Aorta (tissue), 5 donors: ENCODE results near the gene PRKCB. TPM values are rescaled to one million over a fixed set of nuclear protein-coding genes. Genes with fewer than 3 reads are reported as not detected.

Source experiments
- ATAC-seq: fragments of 200-7000 bp; cut with Tn5 transposase; one replicate; pipeline ENCODE4 v1.9.1; 2022; ENCODE audit warnings: moderate library complexity; ENCODE audit not compliant: low FRiP score
- DNase-seq, 2 donors: peaks; one replicate each; pipeline ENCODE4 v3.0.0-alpha.2; 2020
- H3K27ac ChIP-seq, 2 donors: one replicate each; pipeline ENCODE4 v1.5.1; 2013; ENCODE audit warnings: low read length in 2 of 2, mild to moderate bottlenecking in 2 of 2, moderate library complexity in 2 of 2, control low read depth in 1 of 2, inconsistent platforms in 1 of 2, low read depth in 1 of 2
- H3K27me3 ChIP-seq, 2 donors: one replicate each; pipeline ENCODE4 v1.6.1; 2013; ENCODE audit warnings: control low read depth in 1 of 2, low read length in 1 of 2, mild to moderate bottlenecking in 1 of 2, moderate library complexity in 1 of 2; ENCODE audit not compliant: insufficient read depth in 2 of 2, control insufficient read depth in 1 of 2
- H3K36me3 ChIP-seq, 2 donors: one replicate each; pipeline ENCODE4 v1.6.1; 2013; ENCODE audit warnings: control low read depth in 1 of 2, low read length in 1 of 2, mild to moderate bottlenecking in 1 of 2; ENCODE audit not compliant: insufficient read depth in 2 of 2, control insufficient read depth in 1 of 2
- H3K4me1 ChIP-seq, 2 donors: one replicate each; pipeline ENCODE4 v1.6.1; 2013; ENCODE audit warnings: low read length in 2 of 2, control low read depth in 1 of 2, mild to moderate bottlenecking in 1 of 2, moderate library complexity in 1 of 2; ENCODE audit not compliant: insufficient read depth in 2 of 2, control insufficient read depth in 1 of 2
- H3K4me3 ChIP-seq, 2 donors: one replicate each; pipeline ENCODE4 v1.5.1; 2013; ENCODE audit warnings: low read length in 2 of 2, control low read depth in 1 of 2, mild to moderate bottlenecking in 1 of 2
- H3K9me3 ChIP-seq: one replicate; pipeline ENCODE4 v1.6.1; 2013; ENCODE audit warnings: mild to moderate bottlenecking, low read length; ENCODE audit not compliant: control insufficient read depth
- WGBS, 2 donors: extraction: QIAGEN DNeasy Blood & Tissue Kit; methylation state at CpG; one replicate each; pipeline ENCODE4 v1.1.7; 2013; 5-methylcytosine and 5-hydroxymethylcytosine counted together
- intact Hi-C, 2 donors: fragments of 100-400 bp; cut with DNase I; formaldehyde crosslinking; loops; one replicate each; pipeline versions ENCODE4 v1.14.2 to v1.15.0; 2022
- polyA plus RNA-seq, 2 donors: library from polyadenylated mRNA; stranded (reverse); fragments of 200-250 nt; gene quantifications; one replicate each; pipeline ENCODE4 v1.2.3, GENCODE V29; 2013
- total RNA-seq, 2 donors: library from RNA; stranded (reverse); fragmentation: NEBNext Ultra II Directional; extraction: Animal tissue kit (Norgen Biotek cat#: 25700); gene quantifications; one replicate each; pipeline ENCODE4 v1.2.1, GENCODE V29; 2021
- donor health status: healthy with polysubstance abuse.
- donor health status: Bipolar disorder and iron deficiency.
- donor health status: DM: no; HTN: no; CAD: no.
- donor health status: DM: no; HTN: no; CAD: no.
- donor health status: DM: yes; HTN: yes; CAD: no.

The PRKCB gene
- total and polyA plus RNA-seq, 4 donors = 0.28 to 16.7 (median 5.4) TPM

DNA sequence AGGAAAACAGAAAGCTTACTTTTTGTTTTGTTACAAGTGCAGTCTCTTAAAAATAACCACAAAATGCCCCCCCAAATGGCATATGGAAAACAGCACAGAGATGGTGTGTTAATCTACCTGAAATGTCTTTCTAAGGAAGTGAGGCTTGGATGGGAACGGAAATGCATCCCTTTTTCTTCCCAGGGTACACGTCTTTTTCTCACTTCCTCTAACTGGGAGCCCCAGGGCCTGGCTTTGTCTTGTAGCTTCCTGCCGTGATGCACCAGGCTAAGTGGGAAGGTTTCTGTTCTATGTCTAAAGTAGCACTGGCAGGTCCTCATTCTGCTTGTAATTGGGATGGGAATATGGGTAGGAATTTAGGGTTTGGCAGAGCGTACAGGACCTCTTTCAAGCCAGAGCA, 367.9 kb downstream of the PRKCB start:
- H3K4me1 ChIP-seq = no peaks in the 10 kb centered on the region
- ATAC-seq (no peak), DNase-seq (no peak)
- WGBS, 2 donors = 57 to 71% methylated on average over 4 of the region's 4 CpGs
- peaks cover 2% of the 10 kb centered on the region for H3K9me3 ChIP-seq
- H3K27ac ChIP-seq = no peak overlapping the region
- H3K4me3 ChIP-seq = no peak overlapping the region
- no peaks in the 10 kb centered on the region for H3K27me3 ChIP-seq
- H3K36me3 ChIP-seq = no peaks in the 10 kb centered on the region
- intact Hi-C loops = no loop called here

- 69 to 78% methylated on average over 2 of the region's 2 CpGs for WGBS, 2 donors
- no peaks in the 10 kb centered on the region for H3K4me1 ChIP-seq
- H3K9me3 ChIP-seq = peaks cover 2% of the 10 kb centered on the region
- ATAC-seq (no peak), DNase-seq (no peak)
- no peak overlapping the region for H3K4me3 ChIP-seq
- intact Hi-C loops = no loop called here
- no peaks in the 10 kb centered on the region for H3K36me3 ChIP-seq
- H3K27ac ChIP-seq = no peak overlapping the region
- no peaks in the 10 kb centered on the region for H3K27me3 ChIP-seq
Observed at GRCh38 chr16:24204150-24204665, 368.4 kb downstream of the PRKCB start.

DNA sequence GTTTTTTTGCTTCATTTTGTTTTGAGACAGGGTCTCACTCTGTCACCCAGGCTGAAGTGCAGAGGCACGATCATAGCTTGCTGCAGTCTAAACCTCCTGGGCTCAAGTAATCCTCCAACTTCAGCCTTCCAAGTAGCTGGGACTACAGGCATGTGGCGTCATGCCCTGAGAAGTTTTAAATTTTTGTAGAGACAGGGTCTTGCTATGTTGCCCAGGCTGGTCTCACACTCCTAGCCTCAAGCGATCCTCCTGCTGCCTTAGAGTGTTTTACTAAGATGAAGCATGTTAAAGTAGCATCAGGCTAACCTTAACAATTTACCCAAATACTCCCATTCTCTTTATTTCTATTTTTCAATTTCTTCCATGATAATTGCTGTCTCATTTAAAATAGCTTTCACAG, 371.1 kb downstream of the PRKCB start:
- 75 to 78% methylated on average over 3 of the region's 3 CpGs for WGBS, 2 donors
- H3K36me3 ChIP-seq = no peaks in the 10 kb centered on the region
- H3K27me3 ChIP-seq = no peaks in the 10 kb centered on the region
- no peak overlapping the region for H3K27ac ChIP-seq
- no peaks in the 10 kb centered on the region for H3K4me1 ChIP-seq
- intact Hi-C loops = no loop called here
- H3K9me3 ChIP-seq = no peaks in the 10 kb centered on the region
- no peak for ATAC-seq
- no peak for DNase-seq
- no peak overlapping the region for H3K4me3 ChIP-seq

DNA sequence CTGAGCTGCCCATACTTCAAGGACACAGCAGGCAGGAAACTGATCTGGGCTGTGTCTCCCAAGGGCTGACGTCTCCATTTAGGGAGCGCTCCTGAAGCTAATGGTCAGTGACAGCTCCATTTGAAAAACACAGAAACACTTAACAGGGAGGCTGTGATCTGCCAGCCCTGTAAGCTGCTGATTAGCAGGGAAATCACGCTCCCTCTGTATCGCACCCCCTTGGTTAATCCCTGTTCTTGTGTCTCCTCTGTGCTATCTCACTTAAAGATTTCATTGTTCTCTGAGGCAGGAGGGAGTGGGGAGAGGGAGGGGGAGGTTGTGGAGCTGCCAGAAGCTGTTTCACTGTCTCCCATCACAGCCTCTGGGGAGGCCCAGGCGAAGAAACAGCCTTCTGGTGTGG, 372.9 kb downstream of the PRKCB start:
- DNase-seq (no peak), ATAC-seq (no peak)
- no peaks in the 10 kb centered on the region for H3K36me3 ChIP-seq
- H3K27ac ChIP-seq = no peak overlapping the region
- no peaks in the 10 kb centered on the region for H3K27me3 ChIP-seq
- 27 to 33% methylated on average over 5 of the region's 5 CpGs for WGBS, 2 donors
- no peaks in the 10 kb centered on the region for H3K9me3 ChIP-seq
- intact Hi-C loops = no loop called here
- no peak overlapping the region for H3K4me3 ChIP-seq
- no peaks in the 10 kb centered on the region for H3K4me1 ChIP-seq

GRCh38 chr16:24214992-24215391, 379.2 kb downstream of the PRKCB start:
- no peak overlapping the region for H3K27ac ChIP-seq
- intact Hi-C loops = no loop called here
- WGBS, 2 donors = 80 to 83% methylated on average over 3 of the region's 3 CpGs
- no peaks in the 10 kb centered on the region for H3K4me1 ChIP-seq
- DNase-seq (no peak), ATAC-seq (no peak)
- H3K36me3 ChIP-seq = no peaks in the 10 kb centered on the region
- H3K9me3 ChIP-seq = no peaks in the 10 kb centered on the region
- no peaks in the 10 kb centered on the region for H3K27me3 ChIP-seq
- no peak overlapping the region for H3K4me3 ChIP-seq

- ATAC-seq (no peak), DNase-seq (no peak)
Observed at GRCh38 chr16:24216961-24217360, 381.2 kb downstream of the PRKCB start.

GRCh38 chr16:24217461-24217860, 381.7 kb downstream of the PRKCB start:
- Histone ChIP-seq H3K27me3 (no peaks in the 10 kb centered on the region), H3K4me3 (no peak overlapping the region), H3K4me1 (no peaks in the 10 kb centered on the region), H3K36me3 (no peaks in the 10 kb centered on the region), H3K9me3 (no peaks in the 10 kb centered on the region), H3K27ac (no peak overlapping the region)
- 57 to 64% methylated on average over 3 of the region's 3 CpGs for WGBS, 2 donors
- DNase-seq = no peak
- no peak for ATAC-seq
- intact Hi-C loops = no loop called here

More at GRCh38 chr16:24216961-24217360, 381.2 kb downstream of the PRKCB start:
- no peak overlapping the region for H3K4me3 ChIP-seq
- H3K4me1 ChIP-seq = no peaks in the 10 kb centered on the region
- H3K9me3 ChIP-seq = no peaks in the 10 kb centered on the region
- H3K27ac ChIP-seq = no peak overlapping the region
- H3K27me3 ChIP-seq = no peaks in the 10 kb centered on the region
- intact Hi-C loops = no loop called here
- no peaks in the 10 kb centered on the region for H3K36me3 ChIP-seq

DNA sequence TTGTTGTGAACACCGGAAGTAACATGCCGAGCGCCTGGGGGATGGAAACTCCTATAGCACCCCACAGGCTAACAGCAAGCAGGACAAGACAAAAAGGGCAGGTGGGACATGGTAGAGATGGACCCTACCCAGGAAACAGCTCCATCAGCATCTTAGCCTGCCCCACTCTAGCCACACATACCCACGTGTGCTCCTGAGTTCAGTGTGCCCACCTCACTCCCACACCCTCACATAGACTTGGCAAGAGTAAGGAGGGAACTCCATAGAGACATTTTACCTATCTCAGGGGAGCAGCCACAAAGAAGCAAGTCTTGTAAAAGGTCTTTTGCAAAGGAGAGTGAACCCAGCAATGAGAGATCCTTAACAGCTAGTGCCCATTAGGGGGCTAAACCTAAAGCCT, 382.5 kb downstream of the PRKCB start:
- no peak for DNase-seq
- Histone ChIP-seq H3K27ac (no peak overlapping the region), H3K9me3 (no peaks in the 10 kb centered on the region), H3K4me3 (no peak overlapping the region), H3K4me1 (no peaks in the 10 kb centered on the region), H3K36me3 (no peaks in the 10 kb centered on the region), H3K27me3 (no peaks in the 10 kb centered on the region)
- intact Hi-C loops = no loop called here
- no peak for ATAC-seq
- 83% methylated on average over 4 of the region's 4 CpGs for WGBS, 2 donors

- H3K9me3 ChIP-seq = no peaks in the 10 kb centered on the region
- intact Hi-C loops = no loop called here
- 85 to 92% methylated on average over 2 of the region's 2 CpGs for WGBS, 2 donors
- H3K4me3 ChIP-seq = no peak overlapping the region
- ATAC-seq (no peak), DNase-seq (no peak)
- no peaks in the 10 kb centered on the region for H3K4me1 ChIP-seq
- H3K27ac ChIP-seq = no peak overlapping the region
- H3K36me3 ChIP-seq = no peaks in the 10 kb centered on the region
- H3K27me3 ChIP-seq = no peaks in the 10 kb centered on the region
Observed at GRCh38 chr16:24221219-24221618, 385.4 kb downstream of the PRKCB start.
